AG04449 (cell line): ENCODE results near the gene PRRG3.

Experiments
- CTCF ChIA-PET: fragments of 350-600 bp; formaldehyde crosslinking; extraction: SDS; loops from one replicate; lab custom pipeline; 2021; ENCODE audit warnings: antibody characterized with exemption; lab: Yijun Ruan, JAX
- POLR2A ChIA-PET: fragments of 400-600, 350-600 bp; formaldehyde crosslinking; extraction: SDS; loops from one replicate; lab custom pipeline; 2020; ENCODE audit warnings: antibody characterized with exemption, inconsistent platforms; lab: Yijun Ruan, JAX
- DNase-seq: peaks from one replicate; pipeline ENCODE4 v3.0.0-alpha.2; 2010; ENCODE audit warnings: low read depth, low spot score
- H3K4me3 ChIP-seq: 2 replicates; pipeline ENCODE4 v1.5.1; 2011; ENCODE audit warnings: low read depth, mild to moderate bottlenecking, control low read depth, low read length
- CTCF ChIP-seq: IDR thresholded peaks from one replicate; pipeline ENCODE4 v1.5.1; 2011; ENCODE audit warnings: mild to moderate bottlenecking, moderate library complexity, low read length, control low read depth, inconsistent platforms; ENCODE audit not compliant: insufficient read depth; ENCODE audit errors: missing control alignments

Gene PRRG3

GRCh38 chrX:151702741-151703340 lies 7.6 kb downstream of the PRRG3 start:
- no peak for DNase-seq
- CTCF ChIA-PET, result no interaction called here
- POLR2A ChIA-PET, result no interaction called here
- TF ChIP-seq CTCF, result no peak
- no peak overlapping the region for H3K4me3 ChIP-seq

GRCh38 chrX:151703487-151703886 lies 8.2 kb downstream of the PRRG3 start:
- no peak for DNase-seq
- ChIA-PET POLR2A (no interaction called here), CTCF (no interaction called here)
- TF ChIP-seq CTCF, result no peak
- no peak overlapping the region for H3K4me3 ChIP-seq

DNA sequence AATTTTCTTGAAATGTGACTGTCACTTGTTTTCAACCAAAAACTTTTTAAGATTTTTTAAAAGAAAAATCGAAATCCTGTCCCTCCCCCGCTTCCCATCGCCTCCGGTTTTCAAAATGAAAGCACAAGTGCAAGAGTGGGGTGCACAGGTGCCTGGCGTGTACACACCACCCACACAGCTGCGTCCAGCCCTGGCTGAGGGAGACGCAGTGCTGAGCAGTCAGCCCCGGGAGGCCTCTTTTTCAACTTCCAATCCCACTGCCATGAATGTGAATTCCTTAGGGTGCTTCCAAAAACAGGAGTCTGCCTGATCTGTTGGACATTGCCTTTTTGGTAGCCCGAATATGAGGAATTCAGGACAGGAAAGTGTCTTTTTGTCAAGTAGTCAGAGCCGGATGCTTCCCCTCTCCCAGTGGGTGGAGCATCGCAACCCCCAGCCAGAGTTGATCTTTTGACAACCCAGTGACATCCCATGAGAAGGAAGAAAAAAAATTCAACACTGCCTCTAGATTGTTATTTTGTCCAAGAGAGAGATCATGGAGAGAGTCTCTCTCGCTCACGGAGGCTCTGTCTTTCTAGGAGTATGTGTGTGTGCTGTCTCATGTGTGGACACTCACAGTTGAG lies 8.9 kb downstream of the PRRG3 start:
- POLR2A ChIA-PET, result no interaction called here
- CTCF ChIA-PET, result no interaction called here
- H3K4me3 ChIP-seq, result no peak overlapping the region
- no peak for DNase-seq
- TF ChIP-seq CTCF, result no peak

DNA sequence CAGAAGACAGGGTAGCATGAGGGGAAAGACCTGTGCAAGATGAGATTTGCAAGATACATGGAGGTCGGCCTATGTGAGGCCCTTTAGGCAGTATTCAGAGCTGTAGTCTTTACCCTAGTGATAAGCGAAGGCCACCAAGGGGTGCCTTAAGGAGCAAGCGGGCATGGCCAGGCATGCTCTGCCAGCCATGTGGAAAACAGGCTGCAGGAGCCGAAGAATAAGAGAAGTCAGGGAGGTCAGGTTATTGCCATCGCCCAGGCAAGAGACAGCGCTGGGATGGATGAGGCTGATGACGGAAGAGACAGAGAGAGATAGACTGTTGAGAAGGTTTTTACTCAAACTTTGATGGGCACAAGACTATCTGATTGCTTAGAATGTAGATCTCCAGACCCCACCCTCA lies 13.6 kb downstream of the PRRG3 start:
- CTCF ChIA-PET, result no interaction called here
- no peak overlapping the region for H3K4me3 ChIP-seq
- DNase-seq, result no peak
- POLR2A ChIA-PET, result no interaction called here
- TF ChIP-seq CTCF, result no peak

DNA sequence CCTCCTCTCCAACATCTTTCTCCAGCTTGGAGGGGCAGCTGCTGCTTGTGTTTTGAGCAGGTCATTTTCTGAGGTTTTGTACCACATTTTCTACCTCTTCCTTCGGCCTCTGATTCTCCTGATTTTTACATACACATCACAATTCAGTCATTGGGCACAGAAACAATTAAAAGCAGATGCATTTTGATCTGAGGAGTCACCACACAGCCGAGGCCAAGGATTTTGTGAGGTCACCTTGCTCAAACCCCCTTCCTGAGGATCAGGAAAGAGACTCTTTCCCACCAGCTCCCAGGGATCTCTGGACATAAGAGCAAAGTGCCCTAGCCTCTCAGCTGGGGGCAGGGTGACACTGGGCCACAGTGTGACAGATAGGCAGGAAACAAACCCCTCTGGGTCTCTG lies 15.2 kb downstream of the PRRG3 start:
- no peak for TF ChIP-seq CTCF
- H3K4me3 ChIP-seq, result no peak overlapping the region
- CTCF ChIA-PET, result interaction anchor here (1.2 kb wide), 1 partner anchor 926 kb away, joined by 3 read pairs; no protein-coding TSS in a partner anchor
- no peak for DNase-seq
- POLR2A ChIA-PET, result no interaction called here

DNA sequence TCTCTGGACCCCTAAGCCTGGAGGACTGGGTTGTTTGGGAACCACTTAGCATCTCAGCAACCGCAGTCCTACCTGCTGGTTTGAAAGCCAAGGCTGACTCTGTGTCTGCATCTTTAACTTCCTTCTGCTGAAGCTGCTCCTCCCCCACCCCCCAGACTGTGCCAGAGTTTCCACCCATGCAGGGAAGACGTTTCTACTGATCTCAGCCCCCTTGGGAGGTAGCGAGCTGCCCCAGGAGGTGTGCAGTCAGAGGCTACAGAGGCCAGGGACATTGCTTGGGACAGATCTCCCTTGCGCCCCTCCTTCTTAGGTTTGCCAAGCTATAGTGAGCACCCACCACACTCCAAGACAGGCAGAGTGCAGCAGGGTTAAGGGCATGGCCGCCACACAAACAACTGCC lies 15.9 kb downstream of the PRRG3 start:
- CTCF ChIA-PET, result interaction anchor here (1.2 kb wide), 1 partner anchor 925 kb away, joined by 3 read pairs; no protein-coding TSS in a partner anchor
- H3K4me3 ChIP-seq, result no peak overlapping the region
- no peak for TF ChIP-seq CTCF
- no peak for DNase-seq
- POLR2A ChIA-PET, result no interaction called here
